HEK293 (cell line): Measurements from ENCODE around the gene JUP.
A peak's percentile ranks its signal among the peaks of the same experiment; 100 is the strongest.

ENCODE experiments used
- CTCF ChIA-PET: fragments of 350-600 bp; formaldehyde crosslinking; extraction: SDS; loops from one replicate; lab custom pipeline; 2021; ENCODE audit warnings: antibody characterized with exemption; lab: Yijun Ruan, JAX
- POLR2A ChIA-PET: fragments of 300-600 bp; formaldehyde crosslinking; extraction: SDS; loops from one replicate; lab custom pipeline; 2020; ENCODE audit warnings: antibody characterized with exemption, inconsistent platforms; lab: Yijun Ruan, JAX
- H3K27ac ChIP-seq: fragments of 200-500 bp; sonication (Bioruptor generic); 2 replicates; pipeline ENCODE4 v1.5.1; 2014; ENCODE audit warnings: low read depth, low read length, control low read depth, inconsistent platforms; ENCODE audit errors: extremely low read depth
- H3K36me3 ChIP-seq, 2 experiments: fragments of 200-500 bp in 1 of 2; sonication (Bioruptor generic) in 1 of 2; 1 replicate in 1 of 2; 2 replicates in 1 of 2; pipeline ENCODE4 v1.5.1; 2014 to 2017; ENCODE audit warnings: inconsistent platforms in 2 of 2, low read length in 2 of 2; ENCODE audit not compliant: control insufficient read depth in 2 of 2, insufficient read depth in 1 of 2
- H3K4me1 ChIP-seq: fragments of 200-500 bp; sonication (Bioruptor generic); 2 replicates; pipeline ENCODE4 v1.5.1; 2014; ENCODE audit warnings: mild to moderate bottlenecking, low read length, inconsistent platforms; ENCODE audit not compliant: control insufficient read depth, insufficient read depth
- H3K4me3 ChIP-seq: 2 replicates; pipeline ENCODE4 v1.5.1; 2011; ENCODE audit warnings: low read depth, mild to moderate bottlenecking, control low read depth, low read length, moderate library complexity
- H3K9me3 ChIP-seq: fragments of 200-500 bp; sonication (Bioruptor generic); 2 replicates; pipeline ENCODE4 v1.5.1; 2014; ENCODE audit warnings: low read depth, low read length, inconsistent platforms; ENCODE audit not compliant: control insufficient read depth, insufficient read depth
- CTCF ChIP-seq: fragments of 450-650 bp; formaldehyde crosslinking; IDR thresholded peaks from 2 replicates; pipeline ENCODE4 v1.5.1; 2016; ENCODE audit warnings: missing biosample characterization, missing genetic modification characterization
- GLIS2 ChIP-seq: fragments of 450-650 bp; formaldehyde crosslinking; IDR thresholded peaks from 2 replicates; pipeline ENCODE4 v1.5.1; 2016; ENCODE audit warnings: missing biosample characterization, missing genetic modification characterization
- KLF9 ChIP-seq: fragments of 450-650 bp; formaldehyde crosslinking; IDR thresholded peaks from 2 replicates; pipeline ENCODE4 v1.5.1; 2016; ENCODE audit warnings: missing biosample characterization, missing genetic modification characterization, low read depth
- PRDM10 ChIP-seq: fragments of 450-650 bp; formaldehyde crosslinking; IDR thresholded peaks from 2 replicates; pipeline ENCODE4 v1.5.1; 2016; ENCODE audit warnings: missing biosample characterization, missing genetic modification characterization
- SCRT1 ChIP-seq: fragments of 450-650 bp; formaldehyde crosslinking; IDR thresholded peaks from 2 replicates; pipeline ENCODE4 v1.5.1; 2016; ENCODE audit warnings: missing biosample characterization, missing genetic modification characterization, borderline replicate concordance
- SP2 ChIP-seq: fragments of 450-650 bp; formaldehyde crosslinking; IDR thresholded peaks from 2 replicates; pipeline ENCODE4 v1.5.1; 2016; ENCODE audit warnings: missing biosample characterization, missing genetic modification characterization
- SP3 ChIP-seq: fragments of 450-650 bp; formaldehyde crosslinking; IDR thresholded peaks from 2 replicates; pipeline ENCODE4 v1.5.1; 2016; ENCODE audit warnings: missing biosample characterization, missing genetic modification characterization
- SP7 ChIP-seq: fragments of 450-650 bp; formaldehyde crosslinking; IDR thresholded peaks from 2 replicates; pipeline ENCODE4 v1.5.1; 2016; ENCODE audit warnings: missing biosample characterization, missing genetic modification characterization
- ZBTB48 ChIP-seq: fragments of 450-650 bp; formaldehyde crosslinking; IDR thresholded peaks from 2 replicates; pipeline ENCODE4 v1.5.1; 2016; ENCODE audit warnings: missing biosample characterization, missing genetic modification characterization
- ZBTB7A ChIP-seq: fragments of 450-650 bp; formaldehyde crosslinking; IDR thresholded peaks from 2 replicates; pipeline ENCODE4 v1.5.1; 2016; ENCODE audit warnings: low read depth, missing biosample characterization, missing genetic modification characterization
- ZFP69B ChIP-seq: fragments of 450-650 bp; formaldehyde crosslinking; IDR thresholded peaks from 2 replicates; pipeline ENCODE4 v1.5.1; 2016; ENCODE audit warnings: missing biosample characterization, missing genetic modification characterization
- ZIC2 ChIP-seq: fragments of 450-650 bp; formaldehyde crosslinking; IDR thresholded peaks from 2 replicates; pipeline ENCODE4 v1.5.1; 2016; ENCODE audit warnings: missing biosample characterization, missing genetic modification characterization
- ZNF10 ChIP-seq: fragments of 450-650 bp; formaldehyde crosslinking; IDR thresholded peaks from 2 replicates; pipeline ENCODE4 v1.5.1; 2017; ENCODE audit warnings: missing biosample characterization, missing genetic modification characterization
- ZNF146 ChIP-seq: fragments of 450-650 bp; formaldehyde crosslinking; IDR thresholded peaks from 2 replicates; pipeline ENCODE4 v1.5.1; 2016; ENCODE audit warnings: missing biosample characterization, missing genetic modification characterization
- ZNF341 ChIP-seq: fragments of 450-650 bp; formaldehyde crosslinking; IDR thresholded peaks from 2 replicates; pipeline ENCODE4; 2016; ENCODE audit warnings: low read depth, missing biosample characterization, missing genetic modification characterization
- ZNF692 ChIP-seq: fragments of 450-650 bp; formaldehyde crosslinking; IDR thresholded peaks from 2 replicates; pipeline ENCODE4 v1.5.1; 2016; ENCODE audit warnings: missing biosample characterization, missing genetic modification characterization
- TF ChIP-seq, protein P1 (sequence below): fragments of 450-650 bp; formaldehyde crosslinking; IDR thresholded peaks from 2 replicates; pipeline ENCODE4 v1.5.1; 2016; ENCODE audit warnings: missing biosample characterization, missing genetic modification characterization
- TF ChIP-seq, protein P2 (sequence below): sonication (generic); formaldehyde crosslinking; IDR thresholded peaks from 2 replicates; pipeline ENCODE4 v1.8.1; 2022; ENCODE audit warnings: mild to moderate bottlenecking, moderate library complexity, missing genetic modification reagents
- TF ChIP-seq, protein P3 (sequence below): fragments of 450-650 bp; formaldehyde crosslinking; IDR thresholded peaks from 2 replicates; pipeline ENCODE4 v1.5.1; 2016; ENCODE audit warnings: missing biosample characterization, missing genetic modification characterization

JUP gene

GRCh38 chr17:41812381-41813151 is 26.1 kb upstream of the JUP start, which contains the start of gene FKBP10 (continued):
- TF ChIP-seq ZBTB7A (0 out of 2 replicates have a peak, but pooled peaks have one; percentile 9), ZNF10 (tag by site-specific recombination) (0 out of 2 replicates have a peak, but pooled peaks have one; percentile 9), ZIC2 (tag by site-specific recombination) (peak; percentile 75), SP7 (tag by site-specific recombination) (peak; percentile 29; the same call in 1 of the 2 replicates)
- TF ChIP-seq, protein P1, sequence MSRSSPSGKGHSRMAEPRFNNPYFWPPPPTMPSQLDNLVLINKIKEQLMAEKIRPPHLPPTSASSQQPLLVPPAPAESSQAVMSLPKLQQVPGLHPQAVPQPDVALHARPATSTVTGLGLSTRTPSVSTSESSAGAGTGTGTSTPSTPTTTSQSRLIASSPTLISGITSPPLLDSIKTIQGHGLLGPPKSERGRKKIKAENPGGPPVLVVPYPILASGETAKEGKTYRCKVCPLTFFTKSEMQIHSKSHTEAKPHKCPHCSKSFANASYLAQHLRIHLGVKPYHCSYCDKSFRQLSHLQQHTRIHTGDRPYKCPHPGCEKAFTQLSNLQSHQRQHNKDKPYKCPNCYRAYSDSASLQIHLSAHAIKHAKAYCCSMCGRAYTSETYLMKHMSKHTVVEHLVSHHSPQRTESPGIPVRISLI (tag by site-specific recombination) = peak; percentile 98

DNA sequence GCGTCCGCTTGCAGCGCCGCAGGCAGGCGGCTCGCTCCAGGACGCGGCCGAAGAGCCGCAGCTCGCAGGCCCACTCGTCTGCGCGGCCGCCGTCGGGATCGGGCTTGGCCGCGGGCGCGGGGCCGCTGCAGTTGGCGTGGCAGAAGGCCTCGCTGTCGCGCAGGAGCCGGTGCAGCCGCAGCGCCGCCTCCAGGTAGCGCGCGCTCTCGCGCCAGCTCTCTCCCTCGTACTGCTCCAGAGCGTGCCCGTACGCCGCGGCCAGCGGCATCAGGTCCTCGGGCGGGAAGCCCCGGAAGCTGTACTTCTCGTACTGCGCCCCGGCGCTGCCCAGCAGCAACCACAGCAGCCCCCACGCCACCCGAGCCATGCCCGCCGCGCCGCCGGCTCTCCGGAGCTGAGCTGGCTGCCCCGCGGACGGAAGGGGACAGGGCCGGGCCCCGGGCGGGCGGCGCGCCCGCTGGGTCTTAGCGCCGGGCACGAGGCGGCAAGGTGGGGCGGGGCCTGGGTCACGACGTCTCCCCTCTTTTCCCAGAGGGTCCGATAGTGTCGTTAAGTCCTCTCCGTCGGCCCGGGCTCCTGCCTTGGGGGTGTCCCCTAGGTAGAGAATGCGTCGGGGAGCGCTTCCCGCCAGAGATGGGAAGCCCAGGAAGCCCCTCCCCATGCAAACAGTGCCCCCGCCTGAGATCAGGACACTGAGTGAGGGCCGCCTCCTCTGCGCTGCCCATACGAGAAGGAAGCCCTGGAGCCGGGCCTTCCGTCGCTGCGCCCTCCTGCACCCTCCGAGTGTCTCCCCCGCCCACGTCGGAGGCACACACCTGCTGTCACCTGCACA is 25.3 kb upstream of the JUP start, which contains the start of gene P3H4:
TSS of gene P3H4 (minus strand) at position 401 of the 832 bp plus-strand sequence. CDS start at position 367, 34 bp downstream.
- Histone ChIP-seq H3K4me1 (0 out of 2 replicates have a peak, but pooled peaks cover 8% of the 10 kb centered on the region), H3K9me3 (no peaks in the 10 kb centered on the region), H3K36me3 (peaks cover 10 to 37% of the 10 kb centered on the region in 2 experiments; a peak in 2 of 3 replicates), H3K4me3 (peak within 1 kb of the TSS; percentile 73), H3K27ac (peak within 1 kb of the TSS; percentile 89)
- ChIA-PET CTCF (interaction anchor here (0.7 to 4.6 kb wide), 23 partner anchors 10 to 567 kb away, joined by 3 to 45 read pairs (median 4); partner anchors contain the start of gene ACLY), POLR2A (interaction anchor here (0.5 to 4.2 kb wide), 34 partner anchors 8 to 1390 kb away, joined by 3 to 37 read pairs (median 5); partner anchors contain the start of genes ACLY, CNP, DNAJC7 and EIF1)
- TF ChIP-seq SP2 (tag by site-specific recombination) (peak; percentile 78), ZFP69B (no peak), SCRT1 (tag by site-specific recombination) (0 out of 2 replicates have a peak, but pooled peaks have one; percentile 55), ZNF341 (tag by site-specific recombination) (no peak), CTCF (peak; percentile 78), ZBTB48 (tag by site-specific recombination) (0 out of 2 replicates have a peak, but pooled peaks have one; percentile 14), KLF9 (tag by site-specific recombination) (peak; percentile 64), ZIC2 (tag by site-specific recombination) (no peak; the same call in 1 of the 2 replicates), SP3 (tag by site-specific recombination) (peak; percentile 75), ZNF146 (tag by site-specific recombination) (peak; percentile 46; the same call in 1 of the 2 replicates), ZNF692 (tag by site-specific recombination) (no peak), PRDM10 (peak; percentile 29; the same call in 1 of the 2 replicates), GLIS2 (tag by site-specific recombination) (peak; percentile 94; the same call in 1 of the 2 replicates)
- TF ChIP-seq, protein P2, sequence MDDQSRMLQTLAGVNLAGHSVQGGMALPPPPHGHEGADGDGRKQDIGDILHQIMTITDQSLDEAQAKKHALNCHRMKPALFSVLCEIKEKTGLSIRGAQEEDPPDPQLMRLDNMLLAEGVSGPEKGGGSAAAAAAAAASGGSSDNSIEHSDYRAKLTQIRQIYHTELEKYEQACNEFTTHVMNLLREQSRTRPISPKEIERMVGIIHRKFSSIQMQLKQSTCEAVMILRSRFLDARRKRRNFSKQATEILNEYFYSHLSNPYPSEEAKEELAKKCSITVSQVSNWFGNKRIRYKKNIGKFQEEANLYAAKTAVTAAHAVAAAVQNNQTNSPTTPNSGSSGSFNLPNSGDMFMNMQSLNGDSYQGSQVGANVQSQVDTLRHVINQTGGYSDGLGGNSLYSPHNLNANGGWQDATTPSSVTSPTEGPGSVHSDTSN = peak; percentile 91
- TF ChIP-seq, protein P3, sequence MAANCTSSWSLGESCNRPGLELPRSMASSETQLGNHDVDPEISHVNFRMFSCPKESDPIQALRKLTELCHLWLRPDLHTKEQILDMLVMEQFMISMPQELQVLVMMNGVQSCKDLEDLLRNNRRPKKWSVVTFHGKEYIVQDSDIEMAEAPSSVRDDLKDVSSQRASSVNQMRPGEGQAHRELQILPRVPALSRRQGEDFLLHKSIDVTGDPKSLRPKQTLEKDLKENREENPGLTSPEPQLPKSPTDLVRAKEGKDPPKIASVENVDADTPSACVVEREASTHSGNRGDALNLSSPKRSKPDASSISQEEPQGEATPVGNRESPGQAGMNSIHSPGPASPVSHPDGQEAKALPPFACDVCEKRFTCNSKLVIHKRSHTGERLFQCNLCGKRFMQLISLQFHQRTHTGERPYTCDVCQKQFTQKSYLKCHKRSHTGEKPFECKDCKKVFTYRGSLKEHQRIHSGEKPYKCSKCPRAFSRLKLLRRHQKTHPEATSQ = no peak
